ENCODE data around the gene ERC2. TPM values are rescaled to one million over a fixed set of nuclear protein-coding genes. Genes with fewer than 3 reads are reported as not detected.

The ERC2 gene
- total RNA-seq, 1 donor from 2014 or later: 0.99 TPM

GRCh38 chr3:56458496-56459103 lies 9.7 kb downstream of the ERC2 start:
- H3K27ac ChIP-seq (replicated peaks): no peak overlapping the region
- H3K9me3 ChIP-seq (replicated peaks): no peaks in the 10 kb centered on the region
- DNase-seq: no peak
- peaks cover 51% of the 10 kb centered on the region for H3K27me3 ChIP-seq (ENCODE audit: low read depth)
- no peaks in the 10 kb centered on the region for H3K4me1 ChIP-seq
- no peak overlapping the region for H3K4me3 ChIP-seq
- intact Hi-C loops (cut with micrococcal nuclease): no loop called here
- no peaks in the 10 kb centered on the region for H3K36me3 ChIP-seq
- no peak for TF ChIP-seq CTCF (IDR thresholded peaks at IDR 0.05; ENCODE audit: borderline replicate concordance)

DNA sequence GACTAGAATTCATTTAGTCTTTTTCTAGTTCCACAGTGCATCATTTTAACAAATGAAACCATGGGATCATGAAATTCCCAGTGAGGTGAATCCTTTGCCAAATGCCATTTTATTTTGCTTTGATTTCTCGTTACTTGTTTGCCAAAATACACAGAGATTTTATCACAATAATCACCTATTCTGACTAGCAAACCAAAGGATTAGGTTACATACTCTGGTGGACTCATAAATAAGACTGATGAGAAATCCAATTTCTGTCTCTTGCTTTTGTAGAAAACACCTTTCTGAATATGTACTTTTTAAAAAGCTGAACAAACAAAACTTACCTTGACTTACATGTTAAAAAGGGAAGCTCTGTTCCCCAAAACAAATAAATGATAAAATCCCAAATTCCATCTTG lies 12.2 kb downstream of the ERC2 start:
- no peaks in the 10 kb centered on the region for H3K36me3 ChIP-seq
- TF ChIP-seq CTCF (IDR thresholded peaks at IDR 0.05; ENCODE audit: borderline replicate concordance): no peak
- DNase-seq: no peak
- intact Hi-C loops (cut with micrococcal nuclease): no loop called here
- peaks cover 50% of the 10 kb centered on the region for H3K27me3 ChIP-seq (ENCODE audit: low read depth)
- H3K27ac ChIP-seq (replicated peaks): no peak overlapping the region
- H3K4me3 ChIP-seq: no peak overlapping the region
- H3K9me3 ChIP-seq (replicated peaks): no peaks in the 10 kb centered on the region
- no peaks in the 10 kb centered on the region for H3K4me1 ChIP-seq

DNA sequence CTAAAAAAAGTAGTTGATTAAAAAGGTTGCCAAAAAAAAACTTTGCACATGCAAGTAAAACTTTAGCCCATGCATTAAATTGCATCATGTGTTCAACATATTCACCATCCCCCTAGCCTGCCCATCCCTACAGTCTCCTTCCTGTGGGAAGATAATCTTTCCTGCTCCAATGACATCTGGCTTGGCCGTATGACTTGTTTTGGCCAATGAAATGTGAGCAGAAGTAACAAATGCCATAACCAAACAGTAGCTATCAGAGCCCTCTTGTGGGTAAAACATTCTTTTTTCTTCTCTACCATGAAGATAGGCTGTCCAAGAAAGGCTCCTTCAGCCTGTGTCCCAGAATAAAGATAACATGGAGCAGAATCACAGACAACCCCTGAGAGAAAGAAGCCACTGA lies 15.3 kb downstream of the ERC2 start:
- Histone ChIP-seq H3K9me3 (replicated peaks) (no peaks in the 10 kb centered on the region), H3K27me3 (ENCODE audit: low read depth) (peaks cover 46% of the 10 kb centered on the region), H3K4me1 (no peaks in the 10 kb centered on the region), H3K4me3 (no peak overlapping the region), H3K27ac (replicated peaks) (no peak overlapping the region), H3K36me3 (no peaks in the 10 kb centered on the region)
- DNase-seq: no peak
- TF ChIP-seq CTCF (IDR thresholded peaks at IDR 0.05; ENCODE audit: borderline replicate concordance): no peak
- intact Hi-C loops (cut with micrococcal nuclease): no loop called here

GRCh38 chr3:56452085-56452484 lies 16.2 kb downstream of the ERC2 start:
- Histone ChIP-seq H3K36me3 (no peaks in the 10 kb centered on the region), H3K4me3 (no peak overlapping the region), H3K4me1 (no peaks in the 10 kb centered on the region), H3K27me3 (ENCODE audit: low read depth) (peaks cover 45% of the 10 kb centered on the region), H3K27ac (replicated peaks) (no peak overlapping the region), H3K9me3 (replicated peaks) (no peaks in the 10 kb centered on the region)
- TF ChIP-seq CTCF (IDR thresholded peaks at IDR 0.05; ENCODE audit: borderline replicate concordance): no peak
- intact Hi-C loops (cut with micrococcal nuclease): no loop called here
- DNase-seq: no peak

DNA sequence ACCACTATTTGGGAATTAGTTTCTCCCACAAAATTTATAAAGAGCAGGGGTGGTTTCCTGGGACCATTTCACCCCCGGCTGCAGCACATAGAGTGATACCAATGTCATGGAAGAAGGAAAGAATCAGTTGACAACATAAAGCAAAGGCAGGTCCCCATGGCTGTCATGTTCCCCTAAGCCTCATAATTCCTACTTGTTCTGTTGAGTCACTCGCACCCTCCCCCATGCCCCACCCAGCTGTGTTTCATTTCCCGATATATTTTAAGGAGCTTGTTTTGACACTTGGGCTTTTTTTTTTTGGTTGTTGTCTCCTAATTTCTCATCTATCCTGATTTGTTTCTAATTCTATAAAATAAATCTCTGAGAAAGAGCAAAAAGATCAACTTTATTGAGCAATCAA lies 24.9 kb downstream of the ERC2 start:
- Histone ChIP-seq H3K36me3 (no peaks in the 10 kb centered on the region), H3K27me3 (ENCODE audit: low read depth) (peaks cover 16% of the 10 kb centered on the region), H3K9me3 (replicated peaks) (peaks cover 7% of the 10 kb centered on the region), H3K27ac (replicated peaks) (no peak overlapping the region), H3K4me3 (no peak overlapping the region), H3K4me1 (no peaks in the 10 kb centered on the region)
- no peak for DNase-seq
- intact Hi-C loops (cut with micrococcal nuclease): no loop called here
- TF ChIP-seq CTCF (IDR thresholded peaks at IDR 0.05; ENCODE audit: borderline replicate concordance): no peak
